H9 (cell line): Measurements from ENCODE around the gene NTSR1. TPM values are rescaled to one million over a fixed set of nuclear protein-coding genes. Genes with fewer than 3 reads are reported as not detected.

Experiments
- DNase-seq: peaks from one replicate; pipeline ENCODE4 v3.0.0-alpha.2; 2017
- H2AFZ ChIP-seq: one replicate; pipeline ENCODE4 v1.6.1; 2013; ENCODE audit warnings: mild to moderate bottlenecking, low read length, control low read depth, moderate library complexity
- H2AK5ac ChIP-seq: 2 replicates; pipeline ENCODE4 v1.6.1; 2013; ENCODE audit warnings: low read length, control low read depth, mixed read lengths; ENCODE audit not compliant: insufficient read length
- H2BK120ac ChIP-seq: one replicate; pipeline ENCODE4 v1.6.1; 2013; ENCODE audit warnings: low read depth, mild to moderate bottlenecking, low read length, control low read depth, inconsistent platforms; ENCODE audit not compliant: poor library complexity, severe bottlenecking
- H2BK12ac ChIP-seq: 2 replicates; pipeline ENCODE4 v1.6.1; 2013; ENCODE audit warnings: low read length, control low read depth, mixed read lengths, low read depth; ENCODE audit not compliant: insufficient read length
- H2BK15ac ChIP-seq: 2 replicates; pipeline ENCODE4 v1.6.1; 2013; ENCODE audit warnings: low read depth, low read length, control low read depth
- H2BK20ac ChIP-seq: one replicate; pipeline ENCODE4 v1.6.1; 2013; ENCODE audit warnings: low read depth, mild to moderate bottlenecking, low read length, control low read depth, inconsistent platforms; ENCODE audit not compliant: poor library complexity, severe bottlenecking
- H2BK5ac ChIP-seq: 2 replicates; pipeline ENCODE4 v1.6.1; 2013; ENCODE audit warnings: low read length, control low read depth, mixed read lengths; ENCODE audit not compliant: insufficient read length
- H3K14ac ChIP-seq: 2 replicates; pipeline ENCODE4 v1.6.1; 2013; ENCODE audit warnings: low read length, control low read depth; ENCODE audit not compliant: insufficient read depth
- H3K18ac ChIP-seq: 2 replicates; pipeline ENCODE4 v1.6.1; 2013; ENCODE audit warnings: low read depth, mild to moderate bottlenecking, mixed read lengths, low read length, control low read depth; ENCODE audit not compliant: insufficient read length
- H3K23ac ChIP-seq: 2 replicates; pipeline ENCODE4 v1.6.1; 2013; ENCODE audit warnings: low read length, control low read depth, mixed read lengths, low read depth; ENCODE audit not compliant: insufficient read length
- H3K23me2 ChIP-seq: 2 replicates; pipeline ENCODE4 v1.6.1; 2013; ENCODE audit warnings: low read depth, mild to moderate bottlenecking, mixed read lengths, low read length, control low read depth; ENCODE audit not compliant: insufficient read length, poor library complexity, severe bottlenecking
- H3K27ac ChIP-seq: 2 replicates; pipeline ENCODE4 v1.5.1; 2013; ENCODE audit warnings: low read length, control low read depth, mixed read lengths, low read depth; ENCODE audit not compliant: insufficient read length
- H3K27me3 ChIP-seq: 2 replicates; pipeline ENCODE4 v1.6.1; 2013; ENCODE audit warnings: low read length, control low read depth, inconsistent platforms; ENCODE audit not compliant: insufficient read depth
- H3K4ac ChIP-seq: 2 replicates; pipeline ENCODE4 v1.6.1; 2013; ENCODE audit warnings: low read depth, mild to moderate bottlenecking, control low read depth, inconsistent platforms, low read length, moderate library complexity
- H3K4me1 ChIP-seq: 2 replicates; pipeline ENCODE4 v1.6.1; 2013; ENCODE audit warnings: low read length, control low read depth, inconsistent platforms; ENCODE audit not compliant: insufficient read depth
- H3K4me2 ChIP-seq: 2 replicates; pipeline ENCODE4 v1.6.1; 2013; ENCODE audit warnings: low read length, control low read depth, mixed read lengths; ENCODE audit not compliant: insufficient read length, insufficient read depth
- H3K56ac ChIP-seq: 2 replicates; pipeline ENCODE4 v1.6.1; 2013; ENCODE audit warnings: low read depth, mild to moderate bottlenecking, mixed read lengths, low read length, control low read depth; ENCODE audit not compliant: insufficient read length
- H3K79me1 ChIP-seq: 2 replicates; pipeline ENCODE4 v1.6.1; 2013; ENCODE audit warnings: low read depth, mild to moderate bottlenecking, moderate library complexity, low read length, control low read depth, inconsistent platforms; ENCODE audit not compliant: insufficient read depth, poor library complexity, severe bottlenecking
- H3K79me2 ChIP-seq: 2 replicates; pipeline ENCODE4 v1.6.1; 2013; ENCODE audit warnings: low read length, control low read depth, inconsistent platforms; ENCODE audit not compliant: insufficient read depth
- H3K9ac ChIP-seq: 2 replicates; pipeline ENCODE4 v1.6.1; 2013; ENCODE audit warnings: low read length, control low read depth, mixed read lengths; ENCODE audit not compliant: insufficient read length; ENCODE audit errors: extremely low read depth
- H3K9me3 ChIP-seq: one replicate; pipeline ENCODE4 v1.6.1; 2013; ENCODE audit warnings: low read depth, low read length, inconsistent platforms; ENCODE audit not compliant: control insufficient read depth
- H3T11ph ChIP-seq: one replicate; pipeline ENCODE4 v1.6.1; 2013; ENCODE audit warnings: mild to moderate bottlenecking, low read length, control low read depth, inconsistent platforms
- H4K20me1 ChIP-seq: one replicate; pipeline ENCODE4 v1.6.1; 2013; ENCODE audit not compliant: control insufficient read depth, insufficient read length, insufficient read depth
- H4K5ac ChIP-seq: 2 replicates; pipeline ENCODE4 v1.6.1; 2013; ENCODE audit warnings: low read depth, mild to moderate bottlenecking, mixed read lengths, low read length, control low read depth; ENCODE audit not compliant: insufficient read length
- H4K8ac ChIP-seq: replicated peaks from 2 replicates; pipeline ENCODE4 v1.6.1; 2013; ENCODE audit warnings: low read length, control low read depth, mixed read lengths, low read depth; ENCODE audit not compliant: insufficient read length
- H4K91ac ChIP-seq: 2 replicates; pipeline ENCODE4 v1.6.1; 2013; ENCODE audit warnings: low read depth, mild to moderate bottlenecking, moderate library complexity, mixed read lengths, low read length, control low read depth; ENCODE audit not compliant: insufficient read length
- H3K27ac Mint-ChIP-seq, 3 experiments: 2 replicates in 2 of 3; 3 replicates in 1 of 3; pipeline ENCODE4 v1.8.0; 2020 to 2021; ENCODE audit warnings: mixed read lengths in 3 of 3, mild to moderate bottlenecking in 1 of 3, moderate library complexity in 1 of 3
- H3K27me3 Mint-ChIP-seq: 2 replicates; pipeline ENCODE4 v1.8.0; 2021; ENCODE audit warnings: low read depth, mild to moderate bottlenecking, moderate library complexity, mixed read lengths
- H3K36me3 Mint-ChIP-seq, 3 experiments: 2 replicates in 2 of 3; 3 replicates in 1 of 3; pipeline ENCODE4 v1.8.0; 2020 to 2021; ENCODE audit warnings: low read depth in 3 of 3, mixed read lengths in 3 of 3; ENCODE audit not compliant: insufficient read depth in 1 of 3
- H3K4me1 Mint-ChIP-seq, 2 experiments: 2 replicates each; pipeline ENCODE4 v1.8.0; 2020; ENCODE audit warnings: mixed read lengths in 2 of 2
- H3K4me3 Mint-ChIP-seq, 2 experiments: 2 replicates in 1 of 2; 3 replicates in 1 of 2; pipeline ENCODE4 v1.8.0; 2020 to 2021; ENCODE audit warnings: mild to moderate bottlenecking in 2 of 2, mixed read lengths in 2 of 2, moderate library complexity in 1 of 2
- H3K9me3 Mint-ChIP-seq, 2 experiments: 2 replicates in 1 of 2; 3 replicates in 1 of 2; pipeline ENCODE4 v1.8.0; 2020; ENCODE audit warnings: mild to moderate bottlenecking in 2 of 2, mixed read lengths in 2 of 2, moderate library complexity in 1 of 2
- CTCF ChIP-seq: fragments of 200-600 bp; sonication (generic); conservative IDR thresholded peaks from 3 replicates; pipeline ENCODE4 v1.8.0; 2021; ENCODE audit warnings: antibody characterized with exemption, mild to moderate bottlenecking
- WGBS: extraction: QIAGEN DNeasy Blood & Tissue Kit; methylation state at CpG from one replicate; pipeline ENCODE4 v1.1.7; 2013; ENCODE audit warnings: missing lambda C conversion rate, low lambda C conversion rate, mixed read lengths; ENCODE audit not compliant: insufficient read length; ENCODE audit errors: extremely low coverage; 5-methylcytosine and 5-hydroxymethylcytosine counted together
- total RNA-seq: library from RNA; stranded (reverse); gene quantifications from 2 replicates; pipeline ENCODE4 v1.2.1, GENCODE V29; 2021

NTSR1 gene
- total RNA-seq, 1 experiment from 2014 or later = 0.11 TPM

- no peak overlapping the region for H3K18ac ChIP-seq
- no peak overlapping the region for H3K27ac Mint-ChIP-seq
- H3K23me2 ChIP-seq = no peaks in the 10 kb centered on the region
- H3K9ac ChIP-seq = no peak overlapping the region
- peaks cover 4 to 5% of the 10 kb centered on the region in 2 experiments for H3K4me1 Mint-ChIP-seq
- H3K36me3 Mint-ChIP-seq = no peaks in the 10 kb centered on the region
- WGBS = no CpG with 5 or more reads among the region's 16 CpGs
- no peak for TF ChIP-seq CTCF
- H3K4ac ChIP-seq = no peak overlapping the region
- H3K56ac ChIP-seq = no peak overlapping the region
- no peak overlapping the region for H2BK12ac ChIP-seq
- H3K14ac ChIP-seq = no peak overlapping the region
- H2AK5ac ChIP-seq = no peak overlapping the region
- H3K27me3 Mint-ChIP-seq = peaks cover 14% of the 10 kb centered on the region
- no peak overlapping the region for H2BK15ac ChIP-seq
- no peak for DNase-seq
- no peak overlapping the region for H2BK5ac ChIP-seq
- H3K9me3 ChIP-seq = no peaks in the 10 kb centered on the region
- H4K20me1 ChIP-seq = no peaks in the 10 kb centered on the region
- H3K4me3 Mint-ChIP-seq = no peak overlapping the region
- no peak overlapping the region for H4K5ac ChIP-seq
- H4K91ac ChIP-seq = no peak overlapping the region
- no peak overlapping the region for H3K23ac ChIP-seq
- H2BK120ac ChIP-seq = no peak overlapping the region
- H3K79me1 ChIP-seq = no peaks in the 10 kb centered on the region
- no peak overlapping the region for H2AFZ ChIP-seq
- no peaks in the 10 kb centered on the region for H3K9me3 Mint-ChIP-seq
- no peak overlapping the region for H2BK20ac ChIP-seq
- H4K8ac ChIP-seq = no peak overlapping the region
- no peak overlapping the region for H3K4me2 ChIP-seq
- no peak overlapping the region for H3K27ac ChIP-seq
- H3K4me1 ChIP-seq = no peaks in the 10 kb centered on the region
- H3T11ph ChIP-seq = no peak overlapping the region
- H3K27me3 ChIP-seq = no peaks in the 10 kb centered on the region
- no peaks in the 10 kb centered on the region for H3K79me2 ChIP-seq
Measured at GRCh38 chr20:62784497-62784896, 75.9 kb downstream of the NTSR1 start.
